GM13977 (cell line): Measurements from ENCODE around the gene ATRNL1.

ENCODE experiments used
- DNase-seq: peaks from one replicate; pipeline ENCODE4 v3.0.0; 2012; ENCODE audit warnings: low spot score
- CTCF ChIP-seq: IDR thresholded peaks from 2 replicates; pipeline ENCODE4 v1.5.1; 2012; ENCODE audit warnings: mild to moderate bottlenecking, control low read depth; ENCODE audit not compliant: insufficient read depth; ENCODE audit errors: extremely low read depth, missing control alignments
- in situ Hi-C: fragments of 300-500 bp; cut with MboI; formaldehyde crosslinking; loops from one replicate; pipeline ENCODE4 v1.12.0; 2022; ENCODE audit warnings: low sequenced_read_pairs, low pct_unique_long_range_greater_than_20kb, mixed read lengths, inconsistent platforms; ENCODE audit not compliant: unreplicated experiment

Gene ATRNL1

DNA sequence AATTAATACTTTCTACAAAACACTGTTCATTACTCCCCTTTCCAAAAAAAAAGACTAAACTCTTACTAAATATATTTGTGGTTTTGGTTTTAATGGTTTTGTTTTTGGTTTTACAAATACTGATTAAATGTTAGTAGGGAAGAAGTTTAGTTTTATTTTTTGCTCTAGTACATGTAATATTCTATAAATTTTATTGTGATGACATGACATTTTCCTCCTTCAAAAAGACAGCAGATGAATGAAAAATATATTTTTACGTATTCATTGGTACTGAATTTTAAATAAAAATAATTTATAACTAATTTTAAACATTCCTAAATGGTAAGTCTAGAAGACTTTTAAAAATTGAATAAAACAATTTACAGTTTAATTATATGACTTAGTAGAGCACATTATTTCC is 667.0 kb downstream of the ATRNL1 start:
- no peak for DNase-seq
- in situ Hi-C loops, result no loop called here
- no peak for TF ChIP-seq CTCF

DNA sequence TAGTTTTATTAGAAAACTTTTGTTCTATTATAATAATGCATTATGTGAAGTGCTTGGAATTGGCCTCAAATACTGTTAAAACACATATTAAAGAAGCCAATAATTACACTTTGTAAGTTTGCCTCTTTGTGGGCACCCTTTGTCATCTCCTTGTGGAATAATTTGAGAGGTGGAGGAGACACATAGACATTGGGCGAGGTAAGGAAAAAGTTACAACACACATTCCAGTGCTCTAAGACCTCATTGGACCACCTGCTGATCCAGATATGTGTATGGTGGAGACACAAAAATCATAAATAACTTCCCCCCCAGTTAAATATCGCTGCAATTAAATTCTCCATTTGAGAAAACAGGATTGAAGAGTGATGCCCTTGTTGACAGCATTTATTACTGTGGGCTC is 668.0 kb downstream of the ATRNL1 start:
- no peak for TF ChIP-seq CTCF
- no peak for DNase-seq
- in situ Hi-C loops, result no loop called here

- in situ Hi-C loops, result no loop called here
- DNase-seq, result no peak
- TF ChIP-seq CTCF, result no peak
Measured at GRCh38 chr10:115762029-115762428, 668.9 kb downstream of the ATRNL1 start.

GRCh38 chr10:115771755-115772154 is 678.6 kb downstream of the ATRNL1 start:
- in situ Hi-C loops, result no loop called here
- no peak for TF ChIP-seq CTCF
- no peak for DNase-seq

DNA sequence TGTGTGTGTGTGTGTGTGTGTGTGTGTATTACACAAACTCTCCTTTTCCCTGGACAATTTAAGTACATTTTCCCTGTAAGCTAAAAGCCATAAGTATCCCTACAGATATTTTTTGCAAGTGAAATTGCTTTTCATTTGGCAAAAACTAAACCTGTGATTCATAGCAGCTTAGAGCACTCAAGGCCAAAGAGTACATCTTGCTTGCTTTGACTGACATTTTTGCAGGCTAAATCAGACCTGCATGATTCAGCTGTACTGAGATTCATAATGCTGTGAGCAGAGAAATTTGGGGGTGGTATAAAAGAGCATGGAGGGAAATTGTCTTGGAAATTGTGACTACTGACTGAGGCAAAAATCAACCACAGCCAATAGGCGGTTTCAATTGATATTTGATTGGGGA is 679.4 kb downstream of the ATRNL1 start:
- in situ Hi-C loops, result no loop called here
- no peak for DNase-seq
- TF ChIP-seq CTCF, result no peak

GRCh38 chr10:115773832-115774231 is 680.7 kb downstream of the ATRNL1 start:
- no peak for TF ChIP-seq CTCF
- in situ Hi-C loops, result no loop called here
- DNase-seq, result no peak

DNA sequence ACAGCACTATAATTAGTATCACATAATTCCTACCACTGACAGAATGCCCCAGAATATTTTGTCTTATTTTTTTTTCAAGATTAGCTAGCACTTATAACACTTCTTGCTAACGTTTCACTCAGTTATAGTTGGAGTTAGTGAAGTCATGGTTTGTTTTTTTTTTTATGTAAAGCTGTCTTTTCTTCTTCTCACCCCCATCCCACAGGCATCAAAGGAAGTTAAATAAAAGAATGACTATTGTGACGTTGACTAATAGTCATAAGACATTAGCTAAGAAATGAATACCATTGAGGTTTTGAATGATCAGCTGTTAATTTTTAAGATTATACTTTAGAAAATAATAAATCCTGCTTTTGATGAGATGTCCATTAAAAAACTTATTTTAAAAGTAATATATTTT is 681.6 kb downstream of the ATRNL1 start:
- in situ Hi-C loops, result no loop called here
- no peak for DNase-seq
- TF ChIP-seq CTCF, result no peak
